Astrocyte (in vitro differentiated cells and primary cell): ENCODE data around the gene COP1. TPM values are rescaled to one million over a fixed set of nuclear protein-coding genes. Genes with fewer than 3 reads are reported as not detected.
"Not testable (repeated sequence)": the region's sequence is repeated elsewhere in the genome, so short reads cannot be mapped to it uniquely, and the experiment has no call there.

Source experiments
- DNase-seq: peaks from one replicate; pipeline ENCODE4 v3.0.0-alpha.2; 2010; ENCODE audit warnings: low read depth
- FAIRE-seq: peaks from 2 replicates; lab custom pipeline; 2011; peaks lifted over from hg19 to GRCh38; lab: Jason Lieb, UNC
- H2AFZ ChIP-seq: 2 replicates; pipeline ENCODE4 v1.6.0; 2012; ENCODE audit warnings: low read depth, low read length, inconsistent platforms
- H3K27ac ChIP-seq: 2 replicates; pipeline ENCODE4 v1.5.1; 2011; ENCODE audit warnings: low read depth, low read length, inconsistent platforms
- H3K27me3 ChIP-seq: 2 replicates; pipeline ENCODE4 v1.6.0; 2011; ENCODE audit warnings: low read length, inconsistent platforms; ENCODE audit not compliant: insufficient read depth
- H3K36me3 ChIP-seq: 2 replicates; pipeline ENCODE4 v1.5.1; 2011; ENCODE audit warnings: low read length, inconsistent platforms; ENCODE audit not compliant: insufficient read depth
- H3K4me1 ChIP-seq: 2 replicates; pipeline ENCODE4 v1.5.1; 2011; ENCODE audit warnings: low read length, inconsistent platforms; ENCODE audit not compliant: insufficient read depth
- H3K4me2 ChIP-seq: 2 replicates; pipeline ENCODE4 v1.6.0; 2012; ENCODE audit warnings: low read length, inconsistent platforms
- H3K4me3 ChIP-seq: 2 replicates; pipeline ENCODE4 v1.5.1; 2011; ENCODE audit warnings: low read depth, mild to moderate bottlenecking, low read length, inconsistent platforms; ENCODE audit not compliant: insufficient read depth
- H3K79me2 ChIP-seq: 2 replicates; pipeline ENCODE4 v1.6.0; 2012; ENCODE audit warnings: mild to moderate bottlenecking, low read length, inconsistent platforms; ENCODE audit not compliant: insufficient read depth
- H3K9ac ChIP-seq: 2 replicates; pipeline ENCODE4 v1.6.0; 2012; ENCODE audit warnings: mild to moderate bottlenecking, low read length, inconsistent platforms
- H3K9me3 ChIP-seq: 2 replicates; pipeline ENCODE4 v1.5.1; 2012; ENCODE audit warnings: low read depth, mild to moderate bottlenecking, low read length, inconsistent platforms; ENCODE audit not compliant: insufficient read depth
- H4K20me1 ChIP-seq: 2 replicates; pipeline ENCODE4 v1.6.0; 2012; ENCODE audit warnings: low read length, inconsistent platforms; ENCODE audit not compliant: insufficient read depth
- H3K27ac Mint-ChIP-seq: one replicate; pipeline ENCODE4 v1.8.0; 2021; ENCODE audit warnings: mild to moderate bottlenecking, mixed read lengths; ENCODE audit not compliant: unreplicated experiment
- H3K27me3 Mint-ChIP-seq: one replicate; pipeline ENCODE4 v1.8.0; 2021; ENCODE audit warnings: low read depth, mixed read lengths; ENCODE audit not compliant: unreplicated experiment
- H3K36me3 Mint-ChIP-seq: one replicate; pipeline ENCODE4 v1.8.0; 2021; ENCODE audit warnings: low read depth, mixed read lengths; ENCODE audit not compliant: unreplicated experiment
- H3K4me1 Mint-ChIP-seq: one replicate; pipeline ENCODE4 v1.8.0; 2021; ENCODE audit warnings: low read depth, mixed read lengths; ENCODE audit not compliant: unreplicated experiment
- H3K4me3 Mint-ChIP-seq: one replicate; pipeline ENCODE4 v1.8.0; 2021; ENCODE audit warnings: mild to moderate bottlenecking, moderate library complexity, mixed read lengths; ENCODE audit not compliant: unreplicated experiment
- H3K9me3 Mint-ChIP-seq: one replicate; pipeline ENCODE4 v1.8.0; 2021; ENCODE audit warnings: mild to moderate bottlenecking, mixed read lengths; ENCODE audit not compliant: unreplicated experiment
- CTCF ChIP-seq: IDR thresholded peaks from 2 replicates; pipeline ENCODE4 v1.5.1; 2011; ENCODE audit warnings: low read depth, mild to moderate bottlenecking, inconsistent platforms, low read length, moderate library complexity; ENCODE audit not compliant: insufficient read depth
- EZH2 ChIP-seq: IDR thresholded peaks from 2 replicates; pipeline ENCODE4 v1.6.1; 2012; ENCODE audit warnings: mild to moderate bottlenecking, low read length, inconsistent platforms; ENCODE audit not compliant: insufficient read depth
- total RNA-seq: library from RNA; stranded (reverse); gene quantifications from 2 replicates; pipeline ENCODE4 v1.2.1, GENCODE V29; 2021

Gene COP1
- total RNA-seq, 1 donor from 2014 or later, result 45.9 TPM

GRCh38 chr1:176098560-176098959 lies 108.5 kb downstream of the COP1 start:
- Mint-ChIP-seq H3K36me3 (peaks cover 35% of the 10 kb centered on the region), H3K4me3 (no peak overlapping the region), H3K9me3 (peaks cover 4% of the 10 kb centered on the region), H3K27me3 (no peaks in the 10 kb centered on the region), H3K27ac (no peak overlapping the region), H3K4me1 (peaks cover 2% of the 10 kb centered on the region)
- H3K4me3 ChIP-seq, result no peak overlapping the region
- H2AFZ ChIP-seq, result no peak overlapping the region
- H4K20me1 ChIP-seq, result peaks cover 29% of the 10 kb centered on the region
- H3K4me1 ChIP-seq, result no peaks in the 10 kb centered on the region
- H3K27me3 ChIP-seq, result no peaks in the 10 kb centered on the region
- H3K9me3 ChIP-seq, result peaks cover 3% of the 10 kb centered on the region
- H3K36me3 ChIP-seq, result peaks cover 3% of the 10 kb centered on the region
- FAIRE-seq (no peak), DNase-seq (no peak)
- no peak overlapping the region for H3K27ac ChIP-seq
- no peaks in the 10 kb centered on the region for H3K79me2 ChIP-seq
- TF ChIP-seq EZH2 (no peak), CTCF (no peak)
- no peak overlapping the region for H3K4me2 ChIP-seq
- H3K9ac ChIP-seq, result no peak overlapping the region

GRCh38 chr1:176096015-176096414 lies 111.1 kb downstream of the COP1 start:
- no peak overlapping the region for H3K4me3 ChIP-seq
- no peaks in the 10 kb centered on the region for H3K27me3 Mint-ChIP-seq
- peaks cover 4% of the 10 kb centered on the region for H4K20me1 ChIP-seq
- H3K27me3 ChIP-seq, result no peaks in the 10 kb centered on the region
- H3K4me1 Mint-ChIP-seq, result no peaks in the 10 kb centered on the region
- peaks cover 3% of the 10 kb centered on the region for H3K36me3 ChIP-seq
- H3K79me2 ChIP-seq, result no peaks in the 10 kb centered on the region
- no peak overlapping the region for H3K4me2 ChIP-seq
- H3K27ac Mint-ChIP-seq, result no peak overlapping the region
- DNase-seq (no peak), FAIRE-seq (no peak)
- H3K9me3 ChIP-seq, result peaks cover 3% of the 10 kb centered on the region
- peaks cover 4% of the 10 kb centered on the region for H3K9me3 Mint-ChIP-seq
- H3K4me1 ChIP-seq, result no peaks in the 10 kb centered on the region
- H2AFZ ChIP-seq, result no peak overlapping the region
- no peak overlapping the region for H3K9ac ChIP-seq
- no peak overlapping the region for H3K4me3 Mint-ChIP-seq
- H3K27ac ChIP-seq, result no peak overlapping the region
- TF ChIP-seq CTCF (no peak), EZH2 (no peak)
- peaks cover 31% of the 10 kb centered on the region for H3K36me3 Mint-ChIP-seq

GRCh38 chr1:176090766-176091165 lies 116.3 kb downstream of the COP1 start:
- no peaks in the 10 kb centered on the region for H3K27me3 ChIP-seq
- no peak overlapping the region for H3K27ac Mint-ChIP-seq
- no peak for FAIRE-seq

DNA sequence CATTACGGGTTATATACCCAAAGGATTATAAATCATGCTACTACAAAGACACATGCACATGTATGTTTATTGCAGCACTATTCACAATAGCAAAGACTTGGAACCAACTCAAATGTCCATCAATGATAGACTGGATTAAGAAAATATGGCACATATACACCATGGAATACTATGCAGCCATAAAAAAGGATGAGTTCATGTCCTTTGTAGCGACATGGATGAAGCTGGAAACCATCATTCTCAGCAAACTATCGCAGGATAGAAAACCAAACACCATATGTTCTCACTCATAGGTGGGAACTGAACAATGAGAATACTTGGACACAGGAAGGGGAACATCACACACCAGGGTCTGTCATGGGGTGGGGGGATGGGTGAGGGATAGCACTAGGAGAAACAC lies 119.3 kb downstream of the COP1 start:
- not testable (repeated sequence) for H3K9me3 Mint-ChIP-seq, H3K9ac ChIP-seq, DNase-seq, H3K4me2 ChIP-seq, H3K27ac Mint-ChIP-seq, H3K27ac ChIP-seq, H3K36me3 ChIP-seq, FAIRE-seq, H2AFZ ChIP-seq, H3K27me3 ChIP-seq, H3K4me3 ChIP-seq, H3K4me1 Mint-ChIP-seq, H3K27me3 Mint-ChIP-seq, H3K4me3 Mint-ChIP-seq, H3K79me2 ChIP-seq, H3K9me3 ChIP-seq, H3K4me1 ChIP-seq, H4K20me1 ChIP-seq
- peaks cover 10% of the 10 kb centered on the region for H3K36me3 Mint-ChIP-seq

More at GRCh38 chr1:176090766-176091165, 116.3 kb downstream of the COP1 start:
- H3K4me1 ChIP-seq, result no peaks in the 10 kb centered on the region
- H3K9ac ChIP-seq, result no peak overlapping the region
- no peak overlapping the region for H3K4me3 Mint-ChIP-seq
- peaks cover 3% of the 10 kb centered on the region for H3K4me1 Mint-ChIP-seq
- no peak for DNase-seq
- H3K4me2 ChIP-seq, result no peak overlapping the region
- peaks cover 3% of the 10 kb centered on the region for H3K9me3 Mint-ChIP-seq
- H3K9me3 ChIP-seq, result no peaks in the 10 kb centered on the region
- peaks cover 8% of the 10 kb centered on the region for H4K20me1 ChIP-seq
- H3K79me2 ChIP-seq, result no peaks in the 10 kb centered on the region
- H3K36me3 Mint-ChIP-seq, result peaks cover 10% of the 10 kb centered on the region
- H3K36me3 ChIP-seq, result no peaks in the 10 kb centered on the region
- H3K27ac ChIP-seq, result no peak overlapping the region
- no peaks in the 10 kb centered on the region for H3K27me3 Mint-ChIP-seq
- H2AFZ ChIP-seq, result no peak overlapping the region
- no peak for TF ChIP-seq EZH2
- no peak overlapping the region for H3K4me3 ChIP-seq
